Activated B cell treated with CpG ODN at 0.5 μM for 24 hours (primary cell): Measurements from ENCODE around the gene SELL. TPM values are rescaled to one million over a fixed set of nuclear protein-coding genes. Genes with fewer than 3 reads are reported as not detected.

Source experiments
- ATAC-seq: fragments of 200-7000 bp; cut with Tn5 transposase; one replicate; pipeline ENCODE4 v1.10.0; 2021; ENCODE audit warnings: low read depth, mild to moderate bottlenecking, moderate library complexity
- CTCF ChIA-PET: fragments of 350-600 bp; sonication (Branson Sonifier 250); formaldehyde crosslinking; loops from one replicate; lab custom pipeline; 2021; ENCODE audit warnings: antibody characterized with exemption; lab: Charles Lee
- POLR2A ChIA-PET: fragments of 350-600 bp; sonication (Branson Sonifier 250); formaldehyde crosslinking; loops from one replicate; lab custom pipeline; 2021; ENCODE audit warnings: antibody characterized with exemption; lab: Charles Lee
- DNase-seq: peaks from one replicate; pipeline ENCODE4 v3.0.0; 2022
- H3K27ac Mint-ChIP-seq: one replicate; pipeline ENCODE4 v1.8.0; 2020; ENCODE audit warnings: mixed read lengths
- H3K27me3 Mint-ChIP-seq: one replicate; pipeline ENCODE4 v1.8.0; 2021; ENCODE audit warnings: mixed read lengths
- H3K36me3 Mint-ChIP-seq: one replicate; pipeline ENCODE4 v1.8.0; 2021; ENCODE audit warnings: low read depth, mixed read lengths
- H3K4me1 Mint-ChIP-seq: one replicate; pipeline ENCODE4 v1.8.0; 2021; ENCODE audit warnings: mixed read lengths
- H3K4me3 Mint-ChIP-seq: one replicate; pipeline ENCODE4 v1.8.0; 2020; ENCODE audit warnings: mild to moderate bottlenecking, mixed read lengths
- H3K9me3 Mint-ChIP-seq: one replicate; pipeline ENCODE4 v1.8.0; 2020; ENCODE audit warnings: mixed read lengths
- intact Hi-C: fragments of 100-400 bp; cut with micrococcal nuclease; formaldehyde crosslinking; loops from one replicate; pipeline ENCODE4 v1.15.1; 2024
- total RNA-seq: library from RNA; stranded (reverse); gene quantifications from 2 replicates; pipeline ENCODE4 v1.2.3, GENCODE V29; 2022
- TF ChIP-seq, protein P1 (sequence below): fragments of 200-600 bp; IDR thresholded peaks from one replicate; pipeline ENCODE4 v1.8.0; 2022; ENCODE audit warnings: antibody characterized with exemption, mild to moderate bottlenecking

SELL gene
- total RNA-seq, 1 donor from 2014 or later = 156 TPM

GRCh38 chr1:169647512-169647911 is 63.9 kb downstream of the SELL start:
- no peaks in the 10 kb centered on the region for H3K27me3 Mint-ChIP-seq
- POLR2A ChIA-PET = no interaction called here
- peaks cover 5% of the 10 kb centered on the region for H3K9me3 Mint-ChIP-seq
- peaks cover 20% of the 10 kb centered on the region for H3K4me1 Mint-ChIP-seq
- H3K27ac Mint-ChIP-seq = no peak overlapping the region
- DNase-seq (no peak), ATAC-seq (no peak)
- TF ChIP-seq, protein P1, sequence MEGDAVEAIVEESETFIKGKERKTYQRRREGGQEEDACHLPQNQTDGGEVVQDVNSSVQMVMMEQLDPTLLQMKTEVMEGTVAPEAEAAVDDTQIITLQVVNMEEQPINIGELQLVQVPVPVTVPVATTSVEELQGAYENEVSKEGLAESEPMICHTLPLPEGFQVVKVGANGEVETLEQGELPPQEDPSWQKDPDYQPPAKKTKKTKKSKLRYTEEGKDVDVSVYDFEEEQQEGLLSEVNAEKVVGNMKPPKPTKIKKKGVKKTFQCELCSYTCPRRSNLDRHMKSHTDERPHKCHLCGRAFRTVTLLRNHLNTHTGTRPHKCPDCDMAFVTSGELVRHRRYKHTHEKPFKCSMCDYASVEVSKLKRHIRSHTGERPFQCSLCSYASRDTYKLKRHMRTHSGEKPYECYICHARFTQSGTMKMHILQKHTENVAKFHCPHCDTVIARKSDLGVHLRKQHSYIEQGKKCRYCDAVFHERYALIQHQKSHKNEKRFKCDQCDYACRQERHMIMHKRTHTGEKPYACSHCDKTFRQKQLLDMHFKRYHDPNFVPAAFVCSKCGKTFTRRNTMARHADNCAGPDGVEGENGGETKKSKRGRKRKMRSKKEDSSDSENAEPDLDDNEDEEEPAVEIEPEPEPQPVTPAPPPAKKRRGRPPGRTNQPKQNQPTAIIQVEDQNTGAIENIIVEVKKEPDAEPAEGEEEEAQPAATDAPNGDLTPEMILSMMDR = no peak
- no peak overlapping the region for H3K4me3 Mint-ChIP-seq
- H3K36me3 Mint-ChIP-seq = no peaks in the 10 kb centered on the region
- CTCF ChIA-PET = interaction anchor here (1.0 kb wide), 1 partner anchor 65 kb away, joined by 3 read pairs; no protein-coding TSS in a partner anchor
- intact Hi-C loops = no loop called here

DNA sequence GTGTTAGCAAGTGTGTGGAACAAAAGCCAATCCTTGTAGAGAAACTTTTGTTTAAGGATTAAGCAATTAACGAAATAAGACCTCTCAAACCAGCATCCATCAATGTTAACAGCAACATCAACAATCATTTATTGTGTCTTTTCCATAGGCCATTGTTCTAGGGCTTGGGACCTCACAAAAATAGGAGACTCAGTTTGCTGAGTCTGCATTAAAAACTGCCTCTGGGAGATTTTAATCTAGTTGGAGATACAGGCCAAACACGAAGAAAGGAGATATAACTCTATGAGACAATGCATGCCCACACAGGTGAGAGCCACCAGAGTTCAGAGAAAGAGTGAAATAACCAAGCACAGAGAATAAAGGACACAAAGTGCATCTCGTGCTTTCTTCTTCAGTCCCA is 67.1 kb downstream of the SELL start:
- Mint-ChIP-seq H3K9me3 (peaks cover 2% of the 10 kb centered on the region), H3K4me3 (no peak overlapping the region), H3K27me3 (no peaks in the 10 kb centered on the region), H3K4me1 (peaks cover 30% of the 10 kb centered on the region), H3K36me3 (no peaks in the 10 kb centered on the region), H3K27ac (no peak overlapping the region)
- intact Hi-C loops = no loop called here
- CTCF ChIA-PET = interaction anchor here (1.2 kb wide), 1 partner anchor 43 kb away, joined by 5 read pairs; no protein-coding TSS in a partner anchor
- TF ChIP-seq, protein P1 = no peak
- POLR2A ChIA-PET = no interaction called here
- no peak for ATAC-seq
- no peak for DNase-seq

Other genes with a start within 250 kb of the SELL start
- 3.0 and 3.6 TPM in 2 replicates for gene SLC19A2, start 225.7 kb downstream of the SELL start, total RNA-seq
- gene F5, start 125.1 kb downstream of the SELL start, total RNA-seq = 0.66 and 0.67 TPM in 2 replicates
- 0.27 and 0.60 TPM in 2 replicates for gene SELP, start 81.5 kb downstream of the SELL start, total RNA-seq
- not detected in 2 replicates for gene SELE, start 22.5 kb upstream of the SELL start, total RNA-seq
- gene METTL18, start 83.3 kb upstream of the SELL start, total RNA-seq = 12.0 and 14.5 TPM in 2 replicates
- 14.5 and 16.2 TPM in 2 replicates for gene SCYL3, start 182.3 kb upstream of the SELL start, total RNA-seq